Measurements from ENCODE around the gene CACNA2D2.

DNA sequence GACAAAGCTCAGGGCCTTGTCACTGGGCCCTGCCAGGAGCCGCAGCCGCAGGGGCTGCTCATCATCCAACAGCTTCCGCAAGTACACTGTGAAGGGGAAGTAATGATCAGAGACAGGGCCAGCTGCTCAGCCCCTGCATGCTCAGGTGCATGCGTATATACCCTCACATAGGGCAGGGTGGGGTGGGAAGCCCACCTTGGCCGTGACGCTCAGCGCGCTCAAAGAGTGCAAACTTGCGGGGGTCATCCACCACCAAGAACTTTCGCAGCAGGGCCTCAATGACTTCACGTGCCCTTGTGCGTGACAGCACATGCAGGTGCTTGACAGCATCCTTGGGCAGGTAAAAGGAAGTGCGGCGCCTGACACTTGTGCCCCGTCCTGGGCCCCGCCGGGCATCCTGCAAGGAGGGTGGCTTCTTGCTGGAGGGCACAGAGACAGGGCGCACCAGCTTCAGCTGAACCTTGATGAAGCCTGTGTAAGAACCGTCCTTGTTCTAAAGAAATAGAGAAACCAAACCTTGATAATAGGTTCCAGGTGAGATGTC is 172.0 kb downstream of the CACNA2D2 start:
- TF ChIP-seq EP300 (IDR thresholded peaks at IDR 0.05), result no peak
- TF ChIP-seq, protein P1, sequence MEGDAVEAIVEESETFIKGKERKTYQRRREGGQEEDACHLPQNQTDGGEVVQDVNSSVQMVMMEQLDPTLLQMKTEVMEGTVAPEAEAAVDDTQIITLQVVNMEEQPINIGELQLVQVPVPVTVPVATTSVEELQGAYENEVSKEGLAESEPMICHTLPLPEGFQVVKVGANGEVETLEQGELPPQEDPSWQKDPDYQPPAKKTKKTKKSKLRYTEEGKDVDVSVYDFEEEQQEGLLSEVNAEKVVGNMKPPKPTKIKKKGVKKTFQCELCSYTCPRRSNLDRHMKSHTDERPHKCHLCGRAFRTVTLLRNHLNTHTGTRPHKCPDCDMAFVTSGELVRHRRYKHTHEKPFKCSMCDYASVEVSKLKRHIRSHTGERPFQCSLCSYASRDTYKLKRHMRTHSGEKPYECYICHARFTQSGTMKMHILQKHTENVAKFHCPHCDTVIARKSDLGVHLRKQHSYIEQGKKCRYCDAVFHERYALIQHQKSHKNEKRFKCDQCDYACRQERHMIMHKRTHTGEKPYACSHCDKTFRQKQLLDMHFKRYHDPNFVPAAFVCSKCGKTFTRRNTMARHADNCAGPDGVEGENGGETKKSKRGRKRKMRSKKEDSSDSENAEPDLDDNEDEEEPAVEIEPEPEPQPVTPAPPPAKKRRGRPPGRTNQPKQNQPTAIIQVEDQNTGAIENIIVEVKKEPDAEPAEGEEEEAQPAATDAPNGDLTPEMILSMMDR (IDR thresholded peaks at IDR 0.05), result no peak
